ENCODE results near the gene PWWP2A.

PWWP2A gene

GRCh38 chr5:160089531-160089930, 29.7 kb downstream of the PWWP2A start:
- no peak for DNase-seq (ENCODE audit: low read depth)
- TF ChIP-seq, protein P1, sequence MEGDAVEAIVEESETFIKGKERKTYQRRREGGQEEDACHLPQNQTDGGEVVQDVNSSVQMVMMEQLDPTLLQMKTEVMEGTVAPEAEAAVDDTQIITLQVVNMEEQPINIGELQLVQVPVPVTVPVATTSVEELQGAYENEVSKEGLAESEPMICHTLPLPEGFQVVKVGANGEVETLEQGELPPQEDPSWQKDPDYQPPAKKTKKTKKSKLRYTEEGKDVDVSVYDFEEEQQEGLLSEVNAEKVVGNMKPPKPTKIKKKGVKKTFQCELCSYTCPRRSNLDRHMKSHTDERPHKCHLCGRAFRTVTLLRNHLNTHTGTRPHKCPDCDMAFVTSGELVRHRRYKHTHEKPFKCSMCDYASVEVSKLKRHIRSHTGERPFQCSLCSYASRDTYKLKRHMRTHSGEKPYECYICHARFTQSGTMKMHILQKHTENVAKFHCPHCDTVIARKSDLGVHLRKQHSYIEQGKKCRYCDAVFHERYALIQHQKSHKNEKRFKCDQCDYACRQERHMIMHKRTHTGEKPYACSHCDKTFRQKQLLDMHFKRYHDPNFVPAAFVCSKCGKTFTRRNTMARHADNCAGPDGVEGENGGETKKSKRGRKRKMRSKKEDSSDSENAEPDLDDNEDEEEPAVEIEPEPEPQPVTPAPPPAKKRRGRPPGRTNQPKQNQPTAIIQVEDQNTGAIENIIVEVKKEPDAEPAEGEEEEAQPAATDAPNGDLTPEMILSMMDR (conservative IDR thresholded peaks at IDR 0.05; ENCODE audit: control insufficient read depth, insufficient read depth, low read depth, low read length): no peak

GRCh38 chr5:160088805-160089204, 30.4 kb downstream of the PWWP2A start:
- no peak for DNase-seq (ENCODE audit: low read depth)
- TF ChIP-seq, protein P1 (conservative IDR thresholded peaks at IDR 0.05; ENCODE audit: control insufficient read depth, insufficient read depth, low read depth, low read length): no peak
- H3K4me3 ChIP-seq (ENCODE audit: control insufficient read depth, low read depth, low read length): no peak overlapping the region

More at GRCh38 chr5:160089531-160089930, 29.7 kb downstream of the PWWP2A start:
- no peak overlapping the region for H3K4me3 ChIP-seq (ENCODE audit: control insufficient read depth, low read depth, low read length)

- no peak overlapping the region for H3K4me3 ChIP-seq (ENCODE audit: control insufficient read depth, low read depth, low read length)
- TF ChIP-seq, protein P1 (conservative IDR thresholded peaks at IDR 0.05; ENCODE audit: control insufficient read depth, insufficient read depth, low read depth, low read length): no peak
- DNase-seq (ENCODE audit: low read depth): no peak
Measured at GRCh38 chr5:160087199-160087598, 32.1 kb downstream of the PWWP2A start.

GRCh38 chr5:160084144-160084543, 35.1 kb downstream of the PWWP2A start:
- H3K4me3 ChIP-seq (ENCODE audit: control insufficient read depth, low read depth, low read length): no peak overlapping the region
- no peak for DNase-seq (ENCODE audit: low read depth)
- TF ChIP-seq, protein P1 (conservative IDR thresholded peaks at IDR 0.05; ENCODE audit: control insufficient read depth, insufficient read depth, low read depth, low read length): no peak

- peak; percentile 30 for DNase-seq (ENCODE audit: low read depth)
- H3K4me3 ChIP-seq (ENCODE audit: control insufficient read depth, low read depth, low read length): no peak overlapping the region
- TF ChIP-seq, protein P1 (conservative IDR thresholded peaks at IDR 0.05; ENCODE audit: control insufficient read depth, insufficient read depth, low read depth, low read length): no peak
Measured at GRCh38 chr5:160083501-160083900, 35.7 kb downstream of the PWWP2A start.

- peak; percentile 76 for DNase-seq (ENCODE audit: low read depth)
- TF ChIP-seq, protein P1 (conservative IDR thresholded peaks at IDR 0.05; ENCODE audit: control insufficient read depth, insufficient read depth, low read depth, low read length): no peak
- H3K4me3 ChIP-seq (ENCODE audit: control insufficient read depth, low read depth, low read length): no peak overlapping the region
Measured at GRCh38 chr5:160082614-160083500, 36.4 kb downstream of the PWWP2A start.
